ENCODE data around the gene TMA7B.

Gene TMA7B

DNA sequence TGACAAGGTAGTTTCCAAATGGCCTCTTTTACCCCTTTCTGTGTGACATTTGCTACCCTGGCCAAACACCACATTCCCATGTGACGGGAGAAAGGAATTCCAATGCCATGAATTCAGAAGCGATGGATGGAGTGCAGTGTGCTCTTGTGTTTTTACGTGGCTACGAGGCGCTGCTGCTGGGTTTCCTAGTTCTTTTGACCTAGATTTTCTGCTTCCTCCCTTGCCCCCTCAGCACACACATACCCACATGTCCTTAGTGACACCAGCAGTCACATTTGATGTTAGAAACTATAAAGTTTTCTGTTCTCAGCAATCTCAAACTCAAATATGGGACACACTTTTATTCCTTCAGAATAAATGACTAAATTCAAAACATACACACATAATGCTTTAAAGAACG lies 7.8 kb upstream of the TMA7B start:
- Histone ChIP-seq H3K9ac (no peak overlapping the region), H2AFZ (ENCODE audit: low read depth) (no peak overlapping the region), H3K27ac (no peak overlapping the region), H4K20me1 (ENCODE audit: insufficient read depth) (no peaks in the 10 kb centered on the region), H3K4me1 (ENCODE audit: low read depth, poor library complexity, severe bottlenecking) (peaks cover 53% of the 10 kb centered on the region), H3K27me3 (ENCODE audit: insufficient read depth, low read depth) (peaks cover 15% of the 10 kb centered on the region), H3K4me3 (IDR thresholded peaks at IDR 0.05; ENCODE audit: insufficient read depth, low read depth, low read length) (no peak overlapping the region), H3K4me2 (no peak overlapping the region; the same call in 1 of the 2 replicates), H3K36me3 (ENCODE audit: insufficient read depth) (no peaks in the 10 kb centered on the region), H3K79me2 (ENCODE audit: insufficient read depth, low read depth) (no peaks in the 10 kb centered on the region)
- TF ChIP-seq, protein P1, sequence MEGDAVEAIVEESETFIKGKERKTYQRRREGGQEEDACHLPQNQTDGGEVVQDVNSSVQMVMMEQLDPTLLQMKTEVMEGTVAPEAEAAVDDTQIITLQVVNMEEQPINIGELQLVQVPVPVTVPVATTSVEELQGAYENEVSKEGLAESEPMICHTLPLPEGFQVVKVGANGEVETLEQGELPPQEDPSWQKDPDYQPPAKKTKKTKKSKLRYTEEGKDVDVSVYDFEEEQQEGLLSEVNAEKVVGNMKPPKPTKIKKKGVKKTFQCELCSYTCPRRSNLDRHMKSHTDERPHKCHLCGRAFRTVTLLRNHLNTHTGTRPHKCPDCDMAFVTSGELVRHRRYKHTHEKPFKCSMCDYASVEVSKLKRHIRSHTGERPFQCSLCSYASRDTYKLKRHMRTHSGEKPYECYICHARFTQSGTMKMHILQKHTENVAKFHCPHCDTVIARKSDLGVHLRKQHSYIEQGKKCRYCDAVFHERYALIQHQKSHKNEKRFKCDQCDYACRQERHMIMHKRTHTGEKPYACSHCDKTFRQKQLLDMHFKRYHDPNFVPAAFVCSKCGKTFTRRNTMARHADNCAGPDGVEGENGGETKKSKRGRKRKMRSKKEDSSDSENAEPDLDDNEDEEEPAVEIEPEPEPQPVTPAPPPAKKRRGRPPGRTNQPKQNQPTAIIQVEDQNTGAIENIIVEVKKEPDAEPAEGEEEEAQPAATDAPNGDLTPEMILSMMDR (conservative IDR thresholded peaks at IDR 0.05; ENCODE audit: low read depth, low read length) = no peak

- peaks cover 15% of the 10 kb centered on the region for H3K27me3 ChIP-seq (ENCODE audit: insufficient read depth, low read depth)
Measured at GRCh38 chr22:39953101-39953500, 7.1 kb upstream of the TMA7B start.

DNA sequence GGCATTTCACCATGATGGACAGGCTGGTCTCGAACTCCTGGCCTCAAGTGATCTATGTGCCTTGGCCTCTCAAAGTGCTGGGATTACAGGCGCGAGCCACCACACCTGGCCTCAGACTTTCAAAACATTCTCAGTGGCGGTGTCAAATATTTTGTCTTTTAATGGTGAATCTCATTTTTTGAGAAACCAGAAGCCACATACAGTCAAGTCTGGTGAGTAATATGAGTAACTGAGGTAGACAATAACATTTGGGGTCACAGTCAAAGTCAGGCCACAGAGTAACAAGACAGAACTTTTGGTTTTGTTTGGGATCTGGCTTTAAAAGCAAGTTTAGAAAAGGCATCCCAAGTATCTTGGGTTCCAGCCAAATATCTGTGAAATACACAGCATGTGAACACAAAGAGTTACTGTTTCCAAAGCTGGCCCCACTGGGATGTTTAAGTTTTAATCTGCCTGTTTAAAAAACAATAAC lies 5.6 kb upstream of the TMA7B start:
- Histone ChIP-seq H3K36me3 (ENCODE audit: insufficient read depth) (no peaks in the 10 kb centered on the region), H3K79me2 (ENCODE audit: insufficient read depth, low read depth) (no peaks in the 10 kb centered on the region), H3K4me2 (no peak overlapping the region), H3K4me3 (IDR thresholded peaks at IDR 0.05; ENCODE audit: insufficient read depth, low read depth, low read length) (no peak overlapping the region), H4K20me1 (ENCODE audit: insufficient read depth) (no peaks in the 10 kb centered on the region), H3K9ac (no peak overlapping the region), H3K27ac (no peak overlapping the region), H2AFZ (ENCODE audit: low read depth) (no peak overlapping the region), H3K4me1 (ENCODE audit: low read depth, poor library complexity, severe bottlenecking) (peaks cover 59% of the 10 kb centered on the region), H3K27me3 (ENCODE audit: insufficient read depth, low read depth) (peaks cover 23% of the 10 kb centered on the region)
- TF ChIP-seq, protein P1 (conservative IDR thresholded peaks at IDR 0.05; ENCODE audit: low read depth, low read length) = no peak

More at GRCh38 chr22:39953101-39953500, 7.1 kb upstream of the TMA7B start:
- Histone ChIP-seq H3K36me3 (ENCODE audit: insufficient read depth) (no peaks in the 10 kb centered on the region), H3K27ac (no peak overlapping the region), H3K9ac (no peak overlapping the region), H2AFZ (ENCODE audit: low read depth) (no peak overlapping the region), H3K79me2 (ENCODE audit: insufficient read depth, low read depth) (no peaks in the 10 kb centered on the region), H4K20me1 (ENCODE audit: insufficient read depth) (no peaks in the 10 kb centered on the region), H3K4me1 (ENCODE audit: low read depth, poor library complexity, severe bottlenecking) (peaks cover 56% of the 10 kb centered on the region), H3K4me2 (no peak overlapping the region), H3K4me3 (IDR thresholded peaks at IDR 0.05; ENCODE audit: insufficient read depth, low read depth, low read length) (no peak overlapping the region)
- TF ChIP-seq, protein P1 (conservative IDR thresholded peaks at IDR 0.05; ENCODE audit: low read depth, low read length) = no peak

GRCh38 chr22:39955675-39956074 lies 4.5 kb upstream of the TMA7B start:
- H4K20me1 ChIP-seq (ENCODE audit: insufficient read depth) = no peaks in the 10 kb centered on the region
- no peak overlapping the region for H3K4me2 ChIP-seq
- H3K9ac ChIP-seq = no peak overlapping the region
- H3K79me2 ChIP-seq (ENCODE audit: insufficient read depth, low read depth) = no peaks in the 10 kb centered on the region
- no peak overlapping the region for H3K4me3 ChIP-seq (IDR thresholded peaks at IDR 0.05; ENCODE audit: insufficient read depth, low read depth, low read length)
- H3K36me3 ChIP-seq (ENCODE audit: insufficient read depth) = no peaks in the 10 kb centered on the region
- H3K4me1 ChIP-seq (ENCODE audit: low read depth, poor library complexity, severe bottlenecking) = peaks cover 55% of the 10 kb centered on the region
- no peak overlapping the region for H3K27ac ChIP-seq
- TF ChIP-seq, protein P1 (conservative IDR thresholded peaks at IDR 0.05; ENCODE audit: low read depth, low read length) = no peak
- H2AFZ ChIP-seq (ENCODE audit: low read depth) = no peak overlapping the region
- H3K27me3 ChIP-seq (ENCODE audit: insufficient read depth, low read depth) = peaks cover 32% of the 10 kb centered on the region

Data from KMS-11 (cell line).